A204.1 (cell line): ENCODE results near the gene LEO1.

Experiments used
- FAIRE-seq: peaks from 2 replicates; lab custom pipeline; 2012; peaks lifted over from hg19 to GRCh38; lab: Jason Lieb, UNC

The LEO1 gene

GRCh38 chr15:51931016-51931415 lies 40.6 kb downstream of the LEO1 start:
- no peak for FAIRE-seq

DNA sequence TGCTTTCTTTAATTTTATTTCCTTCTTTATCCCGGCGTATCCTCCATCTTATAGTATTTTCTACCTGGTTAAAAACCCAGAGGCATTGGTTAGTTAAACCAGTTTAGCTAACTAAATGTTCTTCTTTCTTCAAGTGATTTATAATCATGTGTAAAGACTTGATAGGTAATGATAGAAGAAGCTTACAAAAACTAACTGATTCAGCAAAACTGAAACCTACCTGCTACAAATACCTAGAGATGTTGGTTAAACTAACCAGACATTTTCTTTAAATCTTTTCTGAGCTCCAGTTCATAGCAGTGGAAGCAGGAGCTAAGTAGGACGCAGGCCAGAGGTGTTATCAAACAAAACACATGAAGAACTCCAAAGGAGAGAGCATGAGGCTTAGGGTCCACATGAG lies 44.8 kb downstream of the LEO1 start:
- no peak for FAIRE-seq

- FAIRE-seq, result no peak
Observed at GRCh38 chr15:51924156-51925068, 47.2 kb downstream of the LEO1 start.

- no peak for FAIRE-seq
Observed at GRCh38 chr15:51917493-51917892, 54.1 kb downstream of the LEO1 start.

DNA sequence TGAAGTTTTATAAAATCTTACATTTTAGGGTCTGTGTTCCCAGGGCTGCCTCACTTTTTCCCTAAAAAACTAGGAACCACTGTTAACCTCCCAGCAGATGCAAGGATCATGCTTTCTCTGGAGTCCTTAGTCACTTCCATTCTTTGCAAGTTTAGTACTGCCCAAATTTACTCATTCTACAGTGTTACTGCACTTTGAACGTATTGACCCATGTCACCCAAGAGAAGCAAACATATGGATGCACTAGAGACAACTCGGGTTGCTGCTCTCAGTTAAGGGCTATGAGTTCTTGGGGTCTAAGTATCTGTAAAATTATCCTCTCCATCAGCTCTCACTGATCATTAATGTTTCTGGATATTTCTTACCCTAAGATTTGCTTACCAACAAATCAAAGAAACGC lies 59.0 kb downstream of the LEO1 start:
- FAIRE-seq, result no peak

- FAIRE-seq, result no peak
Observed at GRCh38 chr15:51909584-51909983, 62.0 kb downstream of the LEO1 start.

GRCh38 chr15:51908316-51908715 lies 63.3 kb downstream of the LEO1 start:
- no peak for FAIRE-seq

DNA sequence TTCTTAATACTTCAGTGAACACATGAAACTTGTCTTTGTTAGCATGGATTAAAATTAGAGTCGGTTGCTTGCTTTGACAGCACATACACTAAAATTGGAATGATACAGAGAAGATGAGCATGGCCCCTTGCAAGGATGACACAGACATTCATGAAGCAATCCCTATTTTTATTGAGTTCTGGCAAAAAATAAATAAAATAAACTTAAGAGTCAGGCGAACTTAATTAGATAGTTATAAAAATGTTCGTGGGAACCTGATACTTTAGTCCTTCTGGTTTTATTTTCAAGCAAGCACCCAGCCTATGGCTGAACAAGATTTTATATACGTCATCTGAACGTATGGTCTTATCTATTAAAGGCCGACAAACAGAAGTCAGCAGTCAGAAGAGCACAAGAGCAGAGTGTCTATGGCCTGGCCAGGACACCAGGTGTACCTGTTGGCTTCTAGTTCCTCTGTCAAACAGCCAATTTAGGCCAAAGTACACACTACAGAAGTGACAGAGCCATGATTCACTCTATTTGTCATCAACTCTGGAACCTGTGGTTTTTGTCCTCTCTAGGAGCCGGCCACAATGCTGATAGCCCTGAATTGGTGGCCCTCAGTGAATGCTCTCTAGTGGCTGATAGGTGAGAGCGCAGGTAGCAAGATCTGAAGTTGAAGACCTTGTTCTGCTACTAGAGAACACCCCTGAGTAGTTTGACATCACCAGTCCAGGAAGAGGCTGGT lies 64.3 kb downstream of the LEO1 start:
- no peak for FAIRE-seq

DNA sequence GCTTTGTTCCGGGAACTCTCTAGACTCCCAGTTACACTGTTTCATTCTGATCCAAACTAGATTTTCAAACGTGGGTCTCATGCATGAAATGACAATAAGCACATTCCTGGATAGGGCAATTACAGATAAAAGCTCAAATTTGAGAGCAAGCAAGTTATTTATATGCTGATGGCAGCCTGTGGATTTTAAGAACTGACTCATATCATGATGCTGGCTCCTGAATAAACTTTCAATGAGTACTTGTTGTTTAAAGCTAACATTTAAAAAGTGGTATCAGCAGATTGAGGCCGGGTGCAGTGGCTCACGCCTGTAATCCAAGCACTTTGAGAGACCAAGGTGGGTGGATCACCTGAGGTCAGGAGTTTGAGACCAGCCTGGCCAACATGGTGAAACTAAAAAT lies 66.6 kb downstream of the LEO1 start:
- no peak for FAIRE-seq

DNA sequence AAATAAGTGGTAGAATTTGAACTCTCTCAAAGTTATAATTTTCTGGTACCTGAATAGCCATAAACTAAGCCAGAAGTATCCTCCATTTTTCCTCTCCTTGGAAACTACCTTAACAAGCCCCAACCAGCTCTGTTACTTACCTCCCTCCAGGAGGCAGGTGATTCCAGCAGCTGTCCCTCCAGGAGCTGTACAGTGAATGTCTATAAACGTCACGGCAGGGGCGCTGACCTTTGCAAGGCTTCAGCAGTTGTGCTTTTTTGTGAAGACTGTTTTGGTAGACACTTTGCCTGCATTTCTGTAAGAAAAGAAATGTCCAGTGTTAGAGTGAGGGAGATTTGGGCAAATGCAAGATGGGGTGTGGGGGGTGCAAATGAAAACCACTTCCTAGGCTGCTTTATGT lies 67.2 kb downstream of the LEO1 start:
- FAIRE-seq, result no peak

DNA sequence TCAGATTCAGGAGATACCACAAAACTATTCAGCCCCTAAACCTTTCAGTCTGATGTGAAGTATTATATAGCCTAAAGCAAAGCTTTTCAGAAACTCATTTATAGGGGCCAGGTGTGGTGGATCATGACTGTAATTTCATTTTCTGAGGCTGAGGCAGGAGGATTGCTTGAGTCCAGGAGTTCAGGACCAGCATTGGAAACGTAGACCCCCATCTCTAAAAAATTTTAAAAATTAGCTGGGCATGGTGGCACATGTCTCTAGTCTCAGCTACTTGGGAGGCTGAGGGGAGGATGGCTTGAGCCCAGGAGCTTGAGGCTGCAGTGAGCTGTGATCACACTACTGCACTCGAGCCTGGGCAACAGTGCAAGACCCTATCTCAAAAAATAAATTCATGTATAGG lies 82.1 kb downstream of the LEO1 start:
- FAIRE-seq, result no peak

DNA sequence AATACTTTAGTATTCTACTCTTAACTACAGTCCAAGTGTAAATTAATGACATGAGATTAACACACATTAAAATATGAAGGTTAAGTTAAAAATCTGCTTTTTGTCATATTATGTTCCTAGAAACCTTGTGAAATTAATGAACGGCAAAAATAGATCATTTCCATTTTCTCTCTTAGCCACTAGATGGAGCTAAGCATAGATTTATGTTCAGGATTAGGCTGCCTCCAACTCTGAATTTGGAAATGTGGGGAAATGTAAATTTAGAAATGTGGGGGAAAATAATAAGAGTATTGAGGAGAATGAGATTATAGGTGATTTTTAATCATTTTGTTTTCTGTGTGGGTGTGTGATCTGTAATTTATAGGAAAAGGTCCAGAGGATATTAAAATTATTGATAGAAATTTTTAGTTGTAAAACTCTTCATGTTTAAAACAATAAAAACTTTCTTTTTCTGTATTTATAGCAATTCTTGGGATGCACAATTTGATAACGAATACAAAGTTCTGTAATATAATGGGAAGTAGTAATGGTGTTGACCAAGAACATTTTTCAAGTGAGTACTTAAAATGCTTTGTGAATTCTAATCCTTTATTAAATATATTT lies 82.9 kb downstream of the LEO1 start:
- FAIRE-seq, result peak; percentile 95
